ENCODE data around the gene CRABP2.

The CRABP2 gene

DNA sequence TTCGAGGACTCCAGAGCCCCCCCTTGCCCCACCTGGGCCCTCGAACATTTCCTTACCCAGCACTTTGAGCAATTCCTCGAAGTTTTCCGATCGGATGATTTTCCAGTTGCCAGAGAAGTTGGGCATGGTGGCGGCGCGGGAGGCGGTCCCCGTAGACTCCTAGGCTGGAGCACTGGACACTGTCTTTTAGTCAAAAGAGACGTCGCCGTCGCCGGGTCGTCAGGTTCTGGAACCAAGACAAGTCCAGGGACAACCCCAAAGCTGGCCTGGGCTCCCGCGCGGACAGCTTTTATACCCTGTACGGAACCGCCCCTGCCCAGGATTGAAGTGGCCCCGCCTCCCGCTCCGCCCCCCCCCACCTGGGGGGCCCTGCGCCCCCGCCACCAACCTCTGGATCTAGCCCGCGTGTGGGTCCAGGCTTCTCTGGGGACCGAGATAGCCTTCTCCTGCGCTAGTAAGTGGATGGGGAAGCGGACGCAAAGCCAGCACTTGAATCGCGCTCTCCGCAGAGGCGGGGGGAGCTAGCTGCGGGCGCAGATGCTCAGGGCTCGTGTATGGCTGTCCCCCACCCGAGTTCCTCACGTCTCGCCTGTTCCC lies at the start of gene CRABP2:
Gene CRABP2, minus strand, starts transcription at position 263 of the 597 bp plus-strand sequence. Its CDS starts 137 bp downstream, at position 126.
- H3K9ac ChIP-seq (ENCODE audit: low read length), result peak within 1 kb of the TSS; percentile 63
- no peaks in the 10 kb centered on the region for H3K36me3 ChIP-seq (ENCODE audit: insufficient read depth, low read length)
- no peaks in the 10 kb centered on the region for H3K9me3 ChIP-seq (ENCODE audit: low read length)
- peak within 1 kb of the TSS; percentile 89 for H3K27ac ChIP-seq (ENCODE audit: low read depth, low read length)
- H3K4me3 ChIP-seq (ENCODE audit: low read depth in 1 of 2, low read length in 2 of 2), result peak within 1 kb of the TSS; percentile 69 to 80
- no peaks in the 10 kb centered on the region for H3K27me3 ChIP-seq (ENCODE audit: control insufficient read depth in 1 of 2, insufficient read depth in 2 of 2, low read length in 2 of 2)
- peaks cover 51% of the 10 kb centered on the region for H3K4me1 ChIP-seq (ENCODE audit: insufficient read depth, low read length)

DNA sequence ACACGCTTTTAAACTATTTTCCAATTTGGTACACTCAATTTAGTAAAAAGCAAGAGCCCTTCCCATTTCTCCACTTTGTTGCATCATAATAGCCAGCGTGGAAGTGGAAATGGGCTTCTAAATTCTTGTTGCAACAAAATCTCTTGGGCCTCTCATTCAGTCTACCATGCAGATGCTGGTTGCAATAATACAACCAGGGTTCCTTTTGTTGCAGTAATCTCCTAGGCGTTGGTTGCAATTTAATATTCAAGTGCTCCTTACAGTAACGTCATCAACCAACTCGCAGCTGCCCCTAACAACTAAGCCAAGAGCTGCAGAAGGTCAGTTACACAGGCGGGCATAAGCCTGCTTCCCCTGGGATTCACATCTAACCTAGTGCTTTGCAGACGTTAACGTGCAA lies 48.8 kb upstream of the CRABP2 start:
- H3K4me3 ChIP-seq (ENCODE audit: low read depth in 1 of 2, low read length in 2 of 2), result no peak overlapping the region
- H3K9ac ChIP-seq (ENCODE audit: low read length), result no peak overlapping the region
- H3K9me3 ChIP-seq (ENCODE audit: low read length), result no peaks in the 10 kb centered on the region
- H3K27me3 ChIP-seq (ENCODE audit: control insufficient read depth in 1 of 2, insufficient read depth in 2 of 2, low read length in 2 of 2), result no peaks in the 10 kb centered on the region
- no peaks in the 10 kb centered on the region for H3K36me3 ChIP-seq (ENCODE audit: insufficient read depth, low read length)
- H3K4me1 ChIP-seq (ENCODE audit: insufficient read depth, low read length), result peaks cover 19% of the 10 kb centered on the region
- H3K27ac ChIP-seq (ENCODE audit: low read depth, low read length), result no peak overlapping the region

DNA sequence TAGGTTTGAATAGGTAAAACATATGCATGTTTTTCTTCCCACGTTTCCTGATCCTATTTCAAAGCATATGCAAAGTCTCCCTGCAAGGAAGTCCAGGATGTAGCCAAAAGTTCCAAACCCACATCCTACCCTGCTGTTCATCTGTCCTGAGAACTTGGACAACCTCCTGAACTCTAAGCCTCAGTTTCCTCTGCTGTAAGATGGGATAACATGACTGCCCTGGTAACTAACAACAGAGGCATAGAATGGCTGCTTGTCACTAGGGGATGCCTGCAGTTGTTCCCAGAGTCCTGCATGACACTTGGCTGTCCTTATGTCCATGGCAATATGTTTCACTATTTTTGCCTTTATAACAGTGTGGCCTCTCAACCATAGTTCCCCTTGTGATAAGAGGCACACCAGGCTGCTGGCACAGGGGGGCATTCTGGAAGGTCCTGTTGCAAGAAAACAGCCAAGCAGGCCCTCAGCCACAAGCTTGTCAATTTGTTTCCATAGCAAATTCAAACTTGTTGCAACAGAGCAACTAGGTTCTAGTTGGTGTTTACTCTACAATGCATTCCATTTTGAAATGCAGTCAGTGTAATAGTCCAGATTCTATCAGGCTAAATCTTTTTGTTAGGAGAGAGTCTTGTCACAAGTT lies 47.6 kb upstream of the CRABP2 start:
- H3K4me3 ChIP-seq (ENCODE audit: low read depth in 1 of 2, low read length in 2 of 2), result peak overlapping the region in 1 of 2 donors; percentile 78
- peak overlapping the region; percentile 6 for H3K27ac ChIP-seq (ENCODE audit: low read depth, low read length)
- peak overlapping the region; percentile 52 for H3K9ac ChIP-seq (ENCODE audit: low read length)
- H3K36me3 ChIP-seq (ENCODE audit: insufficient read depth, low read length), result no peaks in the 10 kb centered on the region
- H3K9me3 ChIP-seq (ENCODE audit: low read length), result no peaks in the 10 kb centered on the region
- H3K27me3 ChIP-seq (ENCODE audit: control insufficient read depth in 1 of 2, insufficient read depth in 2 of 2, low read length in 2 of 2), result no peaks in the 10 kb centered on the region
- H3K4me1 ChIP-seq (ENCODE audit: insufficient read depth, low read length), result peaks cover 32% of the 10 kb centered on the region

DNA sequence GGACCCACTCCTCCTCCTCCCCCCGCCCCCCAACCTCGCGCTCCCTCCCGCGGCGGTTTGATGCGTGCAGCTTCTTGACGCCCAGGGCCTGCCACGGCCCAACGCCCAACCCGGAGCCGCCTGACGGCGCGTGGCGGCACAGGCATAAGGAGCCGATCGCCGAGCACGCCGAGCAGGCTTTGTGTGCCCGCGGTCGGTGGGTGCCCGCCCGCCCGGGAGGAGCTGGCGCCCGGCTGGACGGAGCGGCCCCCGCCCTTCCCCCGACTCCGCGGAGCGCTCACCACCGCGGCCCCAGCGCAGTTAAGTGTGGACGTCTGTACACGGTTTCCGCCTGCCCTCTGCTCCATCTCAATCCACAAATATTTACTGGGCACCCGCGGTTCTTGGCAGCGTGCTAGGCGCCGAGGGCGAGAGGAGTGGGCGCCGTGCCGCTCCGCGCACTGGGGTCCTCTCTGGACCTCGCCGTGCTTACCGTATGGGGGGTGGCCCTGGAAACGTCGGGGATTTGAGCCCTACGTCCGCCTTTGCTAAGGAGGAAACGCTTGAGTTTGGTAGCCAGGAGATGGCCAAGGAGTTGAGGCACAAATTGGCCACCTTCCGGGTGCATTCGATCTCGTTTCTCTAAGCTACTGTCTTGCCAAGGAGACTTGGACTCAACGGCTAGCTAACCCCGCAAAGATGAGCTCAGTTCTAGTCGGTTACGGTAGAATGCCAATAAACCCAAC lies 46.5 kb upstream of the CRABP2 start:
- H3K9me3 ChIP-seq (ENCODE audit: low read length), result no peaks in the 10 kb centered on the region
- peak overlapping the region; percentile 52 for H3K9ac ChIP-seq (ENCODE audit: low read length)
- H3K27me3 ChIP-seq (ENCODE audit: control insufficient read depth in 1 of 2, insufficient read depth in 2 of 2, low read length in 2 of 2), result no peaks in the 10 kb centered on the region
- H3K4me3 ChIP-seq (ENCODE audit: low read depth in 1 of 2, low read length in 2 of 2), result peak overlapping the region; percentile 90 to 96
- H3K4me1 ChIP-seq (ENCODE audit: insufficient read depth, low read length), result peaks cover 37% of the 10 kb centered on the region
- H3K27ac ChIP-seq (ENCODE audit: low read depth, low read length), result peak overlapping the region; percentile 99
- H3K36me3 ChIP-seq (ENCODE audit: insufficient read depth, low read length), result no peaks in the 10 kb centered on the region

DNA sequence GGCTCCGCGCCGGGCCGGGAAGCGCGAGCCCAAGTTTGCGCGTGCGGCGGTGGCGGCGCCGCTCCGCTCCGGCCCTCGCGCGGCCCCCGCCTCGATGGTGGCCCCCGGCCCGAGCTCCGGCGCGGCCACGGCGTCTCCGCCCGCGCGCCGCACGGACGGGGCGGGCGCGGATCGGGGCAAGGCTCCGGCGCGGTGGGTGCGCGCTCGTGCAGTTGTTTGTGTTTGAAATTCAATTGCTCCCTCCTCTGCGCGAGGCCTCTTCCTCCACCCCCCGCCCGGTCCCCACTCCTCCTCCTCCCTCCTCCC lies 46.0 kb upstream of the CRABP2 start, which contains the start of gene HDGF:
Gene HDGF, minus strand, starts transcription at position 225 of the 306 bp plus-strand sequence. CDS start 246 bp downstream, outside the sequence.
- peaks cover 38% of the 10 kb centered on the region for H3K4me1 ChIP-seq (ENCODE audit: insufficient read depth, low read length)
- no peaks in the 10 kb centered on the region for H3K36me3 ChIP-seq (ENCODE audit: insufficient read depth, low read length)
- no peaks in the 10 kb centered on the region for H3K9me3 ChIP-seq (ENCODE audit: low read length)
- H3K27ac ChIP-seq (ENCODE audit: low read depth, low read length), result peak within 1 kb of the TSS; percentile 99
- H3K27me3 ChIP-seq (ENCODE audit: control insufficient read depth in 1 of 2, insufficient read depth in 2 of 2, low read length in 2 of 2), result no peaks in the 10 kb centered on the region
- peak within 1 kb of the TSS; percentile 93 for H3K9ac ChIP-seq (ENCODE audit: low read length)
- peak within 1 kb of the TSS; percentile 90 to 96 for H3K4me3 ChIP-seq (ENCODE audit: low read depth in 1 of 2, low read length in 2 of 2)

DNA sequence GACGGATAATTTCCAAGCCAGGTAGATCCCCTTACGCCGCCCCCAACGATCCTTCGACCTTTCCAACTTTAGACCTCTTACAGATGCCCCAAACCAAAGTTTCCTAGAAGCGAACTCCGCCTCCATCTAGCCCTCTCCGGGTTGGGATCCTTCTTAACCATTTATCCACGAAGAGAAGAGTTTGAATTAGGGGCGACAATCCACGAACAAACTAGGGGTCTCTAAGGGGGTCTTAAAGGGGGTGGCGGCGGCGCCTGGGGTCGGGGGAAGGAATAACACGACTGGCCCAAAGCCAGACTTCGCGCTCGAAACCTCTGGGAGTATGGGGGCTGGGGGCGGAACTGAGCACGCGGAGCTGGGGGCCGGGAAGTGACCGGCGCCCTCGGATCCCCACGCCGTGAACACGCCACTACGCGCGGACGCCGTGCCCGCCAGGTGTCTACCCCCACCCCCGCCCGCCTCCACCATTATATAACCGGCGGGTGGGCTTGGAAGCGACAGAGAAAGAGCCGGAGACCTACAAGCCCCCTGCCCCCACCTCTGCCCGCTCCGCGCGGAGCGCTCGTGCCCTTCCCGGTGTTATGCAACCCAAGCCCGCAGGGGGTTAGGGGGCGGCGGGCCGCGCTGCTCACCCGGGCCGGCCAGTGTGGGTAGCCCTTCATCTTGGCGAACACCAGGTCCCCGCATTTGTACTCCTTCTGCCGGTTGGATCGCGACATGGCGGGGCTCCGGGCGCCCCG lies 45.5 kb upstream of the CRABP2 start:
- Histone ChIP-seq H3K9me3 (ENCODE audit: low read length) (no peaks in the 10 kb centered on the region), H3K27ac (ENCODE audit: low read depth, low read length) (peak overlapping the region; percentile 98), H3K9ac (ENCODE audit: low read length) (peak overlapping the region; percentile 93), H3K4me1 (ENCODE audit: insufficient read depth, low read length) (peaks cover 43% of the 10 kb centered on the region), H3K4me3 (ENCODE audit: low read depth in 1 of 2, low read length in 2 of 2) (peak overlapping the region; percentile 90 to 96), H3K27me3 (ENCODE audit: control insufficient read depth in 1 of 2, insufficient read depth in 2 of 2, low read length in 2 of 2) (no peaks in the 10 kb centered on the region), H3K36me3 (ENCODE audit: insufficient read depth, low read length) (no peaks in the 10 kb centered on the region)

DNA sequence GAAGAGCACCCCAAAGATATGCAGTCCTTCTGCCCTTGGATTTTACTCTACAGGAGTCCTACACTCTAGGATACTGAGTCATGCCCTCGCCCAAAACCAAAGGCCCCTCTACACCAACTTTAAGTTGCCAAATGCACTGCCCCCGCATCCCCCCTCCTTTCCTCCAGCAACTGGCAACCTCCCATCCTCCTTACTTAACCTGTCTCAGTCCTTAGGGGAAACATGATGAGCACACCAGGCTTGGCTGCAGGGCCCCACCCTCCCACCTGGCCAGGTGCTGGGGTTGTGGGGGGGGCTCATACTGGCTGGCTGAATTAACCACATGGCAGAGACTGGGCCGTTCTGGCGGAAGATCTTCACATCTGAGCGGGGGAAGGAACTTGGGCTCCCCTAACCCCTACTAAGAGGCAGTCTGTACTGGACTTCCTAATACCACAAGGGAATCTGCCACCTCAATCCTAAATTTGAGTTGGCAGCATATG lies 44.8 kb upstream of the CRABP2 start:
- H3K9ac ChIP-seq (ENCODE audit: low read length), result peak overlapping the region; percentile 93
- peaks cover 49% of the 10 kb centered on the region for H3K4me1 ChIP-seq (ENCODE audit: insufficient read depth, low read length)
- H3K4me3 ChIP-seq (ENCODE audit: low read depth in 1 of 2, low read length in 2 of 2), result peak overlapping the region; percentile 90 to 96
- H3K27ac ChIP-seq (ENCODE audit: low read depth, low read length), result peak overlapping the region; percentile 98
- H3K36me3 ChIP-seq (ENCODE audit: insufficient read depth, low read length), result peaks cover under 1% of the 10 kb centered on the region
- H3K9me3 ChIP-seq (ENCODE audit: low read length), result no peaks in the 10 kb centered on the region
- no peaks in the 10 kb centered on the region for H3K27me3 ChIP-seq (ENCODE audit: control insufficient read depth in 1 of 2, insufficient read depth in 2 of 2, low read length in 2 of 2)

DNA sequence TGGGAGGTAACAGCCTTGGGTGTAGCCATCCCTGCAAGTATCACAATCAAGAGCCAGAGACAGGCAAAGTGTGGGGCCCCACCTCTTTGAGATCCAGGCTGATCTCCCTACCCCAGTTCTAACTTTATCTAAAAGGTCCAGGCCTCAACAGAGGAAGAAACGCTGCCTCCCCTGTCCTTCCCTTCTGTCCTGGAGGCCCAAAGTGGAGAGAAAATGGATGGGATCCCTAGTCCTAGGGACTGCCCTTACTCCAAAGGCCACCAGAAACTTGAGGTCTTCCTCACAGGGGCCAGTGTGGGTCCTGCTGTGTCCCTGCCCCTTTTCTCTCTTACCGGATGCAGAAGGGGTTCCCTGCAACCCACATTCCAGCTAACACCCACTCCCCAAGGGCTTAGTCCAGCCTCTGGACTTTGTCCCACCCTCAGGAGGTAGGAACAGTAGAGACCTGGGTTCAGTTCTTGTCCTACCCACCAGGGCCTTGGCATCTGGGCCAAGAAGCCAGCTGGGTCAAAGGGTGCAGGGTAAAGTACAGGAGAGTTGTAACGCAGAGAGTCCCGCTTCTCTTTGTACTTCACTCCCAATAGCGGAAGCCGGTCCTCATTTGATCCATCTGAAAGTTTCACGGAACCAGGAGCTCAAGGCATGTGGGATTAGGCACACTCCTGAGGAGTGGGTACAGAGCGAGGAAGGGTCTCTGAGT lies 44.2 kb upstream of the CRABP2 start:
- Histone ChIP-seq H3K9ac (ENCODE audit: low read length) (peak overlapping the region; percentile 93), H3K4me1 (ENCODE audit: insufficient read depth, low read length) (peaks cover 50% of the 10 kb centered on the region), H3K27me3 (ENCODE audit: control insufficient read depth in 1 of 2, insufficient read depth in 2 of 2, low read length in 2 of 2) (no peaks in the 10 kb centered on the region)

DNA sequence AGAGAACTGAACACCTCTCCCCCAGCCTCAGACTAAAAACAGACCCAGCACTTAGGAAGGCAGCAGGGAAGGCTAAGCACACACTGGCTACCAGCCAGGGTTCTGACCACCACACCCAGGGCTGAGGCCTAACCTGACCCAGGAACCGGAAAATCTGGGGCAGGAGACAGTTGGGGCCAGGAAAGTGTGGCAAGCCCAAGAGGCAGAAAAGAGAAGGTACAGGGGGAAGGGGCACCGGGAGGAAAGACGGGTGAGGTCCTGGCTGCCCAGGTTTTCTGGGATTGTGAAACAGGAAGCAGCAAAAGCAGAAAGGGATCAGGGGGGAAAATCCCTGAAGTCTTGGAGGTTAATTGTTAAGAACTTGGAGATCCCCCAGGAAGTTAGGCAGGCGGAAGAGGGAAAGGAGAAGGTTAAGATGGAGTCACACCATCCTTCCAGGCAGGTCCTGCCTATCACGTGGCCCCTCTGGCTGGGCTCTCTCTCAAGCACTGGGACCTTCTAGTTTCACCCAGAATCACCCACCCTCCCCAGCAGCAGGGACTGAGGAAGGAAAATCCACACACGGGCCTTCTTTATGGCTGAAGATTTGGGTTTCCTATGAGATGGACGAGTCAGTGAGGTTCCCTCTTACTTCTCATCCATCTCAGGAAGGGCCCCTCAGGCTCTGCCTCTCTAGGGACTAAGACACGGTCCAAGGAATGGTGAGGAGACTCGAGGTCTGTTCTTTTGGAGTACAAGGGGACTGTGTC lies 43.5 kb upstream of the CRABP2 start:
- Histone ChIP-seq H3K27me3 (ENCODE audit: control insufficient read depth in 1 of 2, insufficient read depth in 2 of 2, low read length in 2 of 2) (no peaks in the 10 kb centered on the region), H3K27ac (ENCODE audit: low read depth, low read length) (peak overlapping the region; percentile 98), H3K4me1 (ENCODE audit: insufficient read depth, low read length) (peaks cover 50% of the 10 kb centered on the region), H3K4me3 (ENCODE audit: low read depth in 1 of 2, low read length in 2 of 2) (peak overlapping the region; percentile 43 to 90), H3K9me3 (ENCODE audit: low read length) (no peaks in the 10 kb centered on the region), H3K36me3 (ENCODE audit: insufficient read depth, low read length) (peaks cover 13% of the 10 kb centered on the region), H3K9ac (ENCODE audit: low read length) (peak overlapping the region; percentile 93)

More for the DNA sequence above, 44.2 kb upstream of the CRABP2 start:
- H3K27ac ChIP-seq (ENCODE audit: low read depth, low read length), result peak overlapping the region; percentile 98
- peak overlapping the region; percentile 43 to 90 for H3K4me3 ChIP-seq (ENCODE audit: low read depth in 1 of 2, low read length in 2 of 2)
- peaks cover 7% of the 10 kb centered on the region for H3K36me3 ChIP-seq (ENCODE audit: insufficient read depth, low read length)
- no peaks in the 10 kb centered on the region for H3K9me3 ChIP-seq (ENCODE audit: low read length)

Measured in muscle layer of colon (tissue), 2 donors.